Measurements from ENCODE around the gene CECR2.

Gene CECR2

GRCh38 chr22:17342361-17342760, 26.9 kb upstream of the CECR2 start:
- TF ChIP-seq TAF1 (IDR thresholded peaks at IDR 0.05; ENCODE audit: borderline replicate concordance, insufficient read depth, low read length) = no peak
- TF ChIP-seq POLR2AphosphoS5 (IDR thresholded peaks at IDR 0.05; ENCODE audit: low read depth, low read length) = no peak
- TF ChIP-seq FOXP2 (optimal IDR thresholded peaks at IDR 0.05; ENCODE audit: borderline replicate concordance, extremely low read depth, extremely low read length, insufficient read depth) = no peak
- TF ChIP-seq REST (IDR thresholded peaks at IDR 0.05; ENCODE audit: insufficient read depth in 1 of 2, low read depth in 2 of 2, low read length in 2 of 2) = no peak
- no peak for TF ChIP-seq SIN3A (IDR thresholded peaks at IDR 0.05; ENCODE audit: borderline replicate concordance, insufficient read depth, low read length)

- TF ChIP-seq POLR2AphosphoS5 (IDR thresholded peaks at IDR 0.05; ENCODE audit: low read depth, low read length) = no peak
- TF ChIP-seq TAF1 (IDR thresholded peaks at IDR 0.05; ENCODE audit: borderline replicate concordance, insufficient read depth, low read length) = no peak
- no peak for TF ChIP-seq FOXP2 (optimal IDR thresholded peaks at IDR 0.05; ENCODE audit: borderline replicate concordance, extremely low read depth, extremely low read length, insufficient read depth)
- TF ChIP-seq SIN3A (IDR thresholded peaks at IDR 0.05; ENCODE audit: borderline replicate concordance, insufficient read depth, low read length) = no peak
- no peak for TF ChIP-seq REST (IDR thresholded peaks at IDR 0.05; ENCODE audit: insufficient read depth in 1 of 2, low read depth in 2 of 2, low read length in 2 of 2)
These were observed 25.5 kb upstream of the CECR2 start for GRCh38 chr22:17343766-17344165.

DNA sequence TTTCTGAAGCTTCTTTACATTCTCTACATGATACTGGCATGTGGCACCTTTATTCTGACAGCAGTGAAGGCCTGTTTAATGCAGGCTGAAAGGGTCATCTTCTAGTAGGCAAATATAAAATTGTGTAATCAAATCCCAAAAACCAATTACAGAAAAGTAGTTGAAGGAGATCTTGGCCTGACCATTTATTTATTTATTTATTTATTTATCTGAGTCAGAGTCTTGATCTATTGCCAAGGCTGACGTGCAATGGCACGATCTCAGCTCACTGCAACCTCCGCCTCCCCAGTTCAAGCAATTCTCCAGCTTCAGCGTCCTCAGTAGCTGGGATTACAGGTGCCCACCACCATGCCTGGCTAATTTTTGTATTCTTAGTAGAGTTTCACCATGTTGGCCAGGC, 22.7 kb upstream of the CECR2 start:
- TF ChIP-seq TAF1 (IDR thresholded peaks at IDR 0.05; ENCODE audit: borderline replicate concordance, insufficient read depth, low read length) (no peak), SIN3A (IDR thresholded peaks at IDR 0.05; ENCODE audit: borderline replicate concordance, insufficient read depth, low read length) (no peak), REST (IDR thresholded peaks at IDR 0.05; ENCODE audit: insufficient read depth in 1 of 2, low read depth in 2 of 2, low read length in 2 of 2) (no peak), POLR2AphosphoS5 (IDR thresholded peaks at IDR 0.05; ENCODE audit: low read depth, low read length) (no peak), FOXP2 (optimal IDR thresholded peaks at IDR 0.05; ENCODE audit: borderline replicate concordance, extremely low read depth, extremely low read length, insufficient read depth) (no peak)

- no peak for TF ChIP-seq POLR2AphosphoS5 (IDR thresholded peaks at IDR 0.05; ENCODE audit: low read depth, low read length)
- TF ChIP-seq SIN3A (IDR thresholded peaks at IDR 0.05; ENCODE audit: borderline replicate concordance, insufficient read depth, low read length) = no peak
- TF ChIP-seq REST (IDR thresholded peaks at IDR 0.05; ENCODE audit: insufficient read depth in 1 of 2, low read depth in 2 of 2, low read length in 2 of 2) = no peak
- no peak for TF ChIP-seq FOXP2 (optimal IDR thresholded peaks at IDR 0.05; ENCODE audit: borderline replicate concordance, extremely low read depth, extremely low read length, insufficient read depth)
- no peak for TF ChIP-seq TAF1 (IDR thresholded peaks at IDR 0.05; ENCODE audit: borderline replicate concordance, insufficient read depth, low read length)
These were observed 21.5 kb upstream of the CECR2 start for GRCh38 chr22:17347724-17348123.

Measured in PFSK-1 (cell line).